Smooth muscle cell (in vitro differentiated cells): Measurements from ENCODE around the gene LRRC2. TPM values are rescaled to one million over a fixed set of nuclear protein-coding genes. Genes with fewer than 3 reads are reported as not detected.
A peak's percentile ranks its signal among the peaks of the same experiment; 100 is the strongest.
"Not testable (repeated sequence)": the region's sequence is repeated elsewhere in the genome, so short reads cannot be mapped to it uniquely, and the experiment has no call there.

Source experiments
- DNase-seq: peaks from one replicate; lab custom pipeline; 2025; ENCODE audit not compliant: unreplicated experiment; lab: John Stamatoyannopoulos, UW
- H2AFZ ChIP-seq: fragments of 200-600 bp; sonication (generic); 2 replicates; pipeline ENCODE4 v1.6.0; 2016; ENCODE audit warnings: antibody characterized with exemption, low read depth, mild to moderate bottlenecking
- H3F3A ChIP-seq: fragments of 200-600 bp; sonication (generic); 2 replicates; pipeline ENCODE4 v1.6.0; 2017; ENCODE audit warnings: antibody characterized with exemption, low read depth
- H3K27ac ChIP-seq: fragments of 200-600 bp; sonication (generic); 2 replicates; pipeline ENCODE4 v1.5.1; 2016; ENCODE audit warnings: low read depth, mild to moderate bottlenecking
- H3K27me3 ChIP-seq: fragments of 200-600 bp; sonication (generic); 2 replicates; pipeline ENCODE4 v1.6.1; 2016; ENCODE audit warnings: low read depth, mild to moderate bottlenecking
- H3K36me3 ChIP-seq: fragments of 200-600 bp; sonication (generic); 2 replicates; pipeline ENCODE4 v1.5.1; 2016; ENCODE audit warnings: low read depth
- H3K4me1 ChIP-seq: fragments of 200-600 bp; sonication (generic); 2 replicates; pipeline ENCODE4 v1.5.1; 2016; ENCODE audit warnings: low read depth
- H3K4me2 ChIP-seq: fragments of 200-600 bp; sonication (generic); 2 replicates; pipeline ENCODE4 v1.6.0; 2016; ENCODE audit warnings: mild to moderate bottlenecking
- H3K4me3 ChIP-seq: fragments of 200-600 bp; sonication (generic); 2 replicates; pipeline ENCODE4 v1.5.1; 2016; ENCODE audit warnings: mild to moderate bottlenecking
- H3K79me2 ChIP-seq: fragments of 200-600 bp; sonication (generic); 2 replicates; pipeline ENCODE4 v1.6.0; 2016; ENCODE audit warnings: low read depth, mild to moderate bottlenecking
- H3K9ac ChIP-seq: fragments of 200-600 bp; sonication (generic); 2 replicates; pipeline ENCODE4 v1.6.0; 2016; ENCODE audit warnings: low read depth
- H3K9me3 ChIP-seq: fragments of 200-600 bp; sonication (generic); replicated peaks from 2 replicates; pipeline ENCODE4 v1.5.1; 2016; ENCODE audit warnings: low read depth
- H4K20me1 ChIP-seq: fragments of 200-600 bp; sonication (generic); 2 replicates; pipeline ENCODE4 v1.6.0; 2016; ENCODE audit warnings: low read depth
- CTCF ChIP-seq: fragments of 200-600 bp; sonication (generic); IDR thresholded peaks from 2 replicates; pipeline ENCODE4 v1.5.1; 2017; ENCODE audit warnings: borderline replicate concordance, mild to moderate bottlenecking, antibody characterized with exemption; ENCODE audit not compliant: insufficient read depth, poor library complexity, severe bottlenecking
- WGBS: methylation state at CpG from one replicate; pipeline ENCODE4 v1.1.7; 2016; ENCODE audit warnings: low lambda C conversion rate; 5-methylcytosine and 5-hydroxymethylcytosine counted together
- polyA plus RNA-seq: library from polyadenylated mRNA; unstranded; fragments of >200 nt; fragmentation: Nextera tagmentation; extraction: Ambion mirVana; gene quantifications from 2 replicates; pipeline ENCODE4 v1.2.1, GENCODE V29; 2016
- total RNA-seq: library from RNA; depleted of rRNA; stranded (reverse); fragments of >200 nt; gene quantifications from 2 replicates; pipeline ENCODE4 v1.2.3, GENCODE V29; 2014

The LRRC2 gene
- total and polyA plus RNA-seq, 2 experiments from 2014 or later: 2.0 to 2.7 TPM

- Histone ChIP-seq H3K27me3 (no peaks in the 10 kb centered on the region), H3K9ac (no peak overlapping the region), H3K36me3 (no peaks in the 10 kb centered on the region), H3K9me3 (no peaks in the 10 kb centered on the region), H4K20me1 (no peaks in the 10 kb centered on the region), H3K4me1 (no peaks in the 10 kb centered on the region), H3K4me2 (peak overlapping the region; percentile 79), H3K79me2 (no peaks in the 10 kb centered on the region), H3K27ac (peak overlapping the region; percentile 25), H3F3A (no peaks in the 10 kb centered on the region), H2AFZ (peak overlapping the region; percentile 21), H3K4me3 (no peak overlapping the region)
- 95% methylated on average over 9 of the region's 9 CpGs for WGBS
- no peak for TF ChIP-seq CTCF
- no peak for DNase-seq
These were observed 26.6 kb downstream of the LRRC2 start for GRCh38 chr3:46539443-46540005.

- Histone ChIP-seq H3K9ac (no peak overlapping the region), H3K4me1 (no peaks in the 10 kb centered on the region), H2AFZ (peak overlapping the region; percentile 21), H4K20me1 (no peaks in the 10 kb centered on the region), H3K27me3 (no peaks in the 10 kb centered on the region), H3K9me3 (no peaks in the 10 kb centered on the region), H3K4me3 (no peak overlapping the region), H3F3A (no peaks in the 10 kb centered on the region), H3K79me2 (no peaks in the 10 kb centered on the region), H3K4me2 (peak overlapping the region; percentile 79), H3K27ac (peak overlapping the region; percentile 25), H3K36me3 (no peaks in the 10 kb centered on the region)
- no peak for DNase-seq
- TF ChIP-seq CTCF: no peak
- 27% methylated on average over 14 of the region's 14 CpGs for WGBS
These were observed 27.2 kb downstream of the LRRC2 start for GRCh38 chr3:46538803-46539442.

- not testable (repeated sequence) for H3F3A ChIP-seq, DNase-seq, H4K20me1 ChIP-seq, H3K9ac ChIP-seq, H3K4me3 ChIP-seq, H3K79me2 ChIP-seq, H3K4me1 ChIP-seq, H3K9me3 ChIP-seq, H3K36me3 ChIP-seq, H3K27ac ChIP-seq, H3K27me3 ChIP-seq
- 74% methylated on average over 5 of the region's 5 CpGs for WGBS
- peak overlapping the region; percentile 79 for H3K4me2 ChIP-seq
- H2AFZ ChIP-seq: peak overlapping the region; percentile 21
These were observed 27.7 kb downstream of the LRRC2 start for GRCh38 chr3:46538425-46538802.

- H4K20me1 ChIP-seq: no peaks in the 10 kb centered on the region
- no peak overlapping the region for H3K27ac ChIP-seq
- no peaks in the 10 kb centered on the region for H3K27me3 ChIP-seq
- no peaks in the 10 kb centered on the region for H3K9me3 ChIP-seq
- H3K4me2 ChIP-seq: no peak overlapping the region
- DNase-seq: no peak
- WGBS: 93% methylated on average over 5 of the region's 5 CpGs
- H3K79me2 ChIP-seq: no peaks in the 10 kb centered on the region
- no peak for TF ChIP-seq CTCF
- no peak overlapping the region for H2AFZ ChIP-seq
- no peaks in the 10 kb centered on the region for H3F3A ChIP-seq
- H3K4me1 ChIP-seq: no peaks in the 10 kb centered on the region
- H3K4me3 ChIP-seq: no peak overlapping the region
- no peak overlapping the region for H3K9ac ChIP-seq
- no peaks in the 10 kb centered on the region for H3K36me3 ChIP-seq
These were observed 28.3 kb downstream of the LRRC2 start for GRCh38 chr3:46537779-46538178.
